ENCODE measurements around the gene CLBA1.

CLBA1 gene

DNA sequence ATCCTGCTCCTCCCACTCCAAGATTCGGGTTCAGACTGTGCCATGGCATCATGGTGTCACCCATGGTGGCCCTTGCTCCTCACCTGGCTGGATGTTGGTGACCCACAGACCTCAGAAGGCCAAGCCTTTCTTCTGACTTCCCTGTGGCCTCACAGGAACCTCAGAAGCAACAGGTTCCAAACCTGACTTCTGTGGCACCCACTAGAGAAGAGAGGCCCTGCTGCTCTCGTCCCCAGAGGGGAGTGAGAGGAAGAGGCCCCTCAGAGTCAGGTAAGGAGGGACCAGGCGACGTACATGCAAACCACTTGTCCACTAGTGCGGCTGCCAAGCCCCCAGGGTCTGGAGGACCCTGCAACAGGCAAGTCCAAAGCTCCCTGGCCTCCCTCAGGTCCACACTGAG lies 10.4 kb downstream of the CLBA1 start:
- Histone ChIP-seq H4K20me1 (ENCODE audit: control insufficient read depth, insufficient read depth, low read depth, low read length) (peaks cover 6% of the 10 kb centered on the region; the same call in 1 of the 2 replicates), H3K27me3 (ENCODE audit: control insufficient read depth, low read length) (no peaks in the 10 kb centered on the region), H3K4me1 (ENCODE audit: control insufficient read depth, low read length) (no peaks in the 10 kb centered on the region), H3K4me2 (ENCODE audit: low read length) (no peak overlapping the region), H3K9me3 (ENCODE audit: control insufficient read depth, insufficient read depth, low read length) (no peaks in the 10 kb centered on the region), H3F3A (ENCODE audit: control insufficient read depth, insufficient read depth) (0 out of 2 replicates have a peak, but pooled peaks cover 5% of the 10 kb centered on the region), H3K4me3 (ENCODE audit: low read length) (no peak overlapping the region), H3K9me2 (replicated peaks; ENCODE audit: control insufficient read depth, low read length) (no peaks in the 10 kb centered on the region), H3K27ac (ENCODE audit: low read depth, low read length) (no peak overlapping the region), H3K79me2 (ENCODE audit: control insufficient read depth, low read length) (no peaks in the 10 kb centered on the region), H3K36me3 (ENCODE audit: control insufficient read depth, low read length) (peaks cover 10% of the 10 kb centered on the region)
- TF ChIP-seq EZH2phosphoT487 (IDR thresholded peaks at IDR 0.05; ENCODE audit: borderline replicate concordance, low read length), result no peak
- no peak for TF ChIP-seq CTCF (IDR thresholded peaks at IDR 0.05; ENCODE audit: low read depth, low read length, poor library complexity, severe bottlenecking)

DNA sequence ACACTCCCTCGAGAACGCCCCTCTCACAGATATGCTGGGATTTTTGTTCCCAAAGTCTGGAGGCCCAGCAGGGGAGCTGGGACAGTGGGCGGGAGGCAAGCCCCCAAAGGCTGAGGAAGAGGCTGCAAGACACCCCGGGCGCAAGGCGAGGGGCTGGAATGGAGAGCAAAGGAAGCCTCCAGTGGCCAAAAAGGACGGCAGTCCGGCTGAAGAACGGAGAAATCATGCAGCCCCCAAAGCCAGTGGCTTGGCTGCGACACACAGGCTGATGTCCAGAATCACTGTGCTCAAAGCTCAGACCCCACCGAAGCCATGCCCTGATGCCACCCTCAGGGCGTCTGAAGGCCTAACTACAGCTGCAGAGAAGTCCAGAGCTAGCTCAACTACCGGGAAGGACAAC lies 10.9 kb downstream of the CLBA1 start:
- Histone ChIP-seq H3K9me3 (ENCODE audit: control insufficient read depth, insufficient read depth, low read length) (no peaks in the 10 kb centered on the region), H3F3A (ENCODE audit: control insufficient read depth, insufficient read depth) (0 out of 2 replicates have a peak, but pooled peaks cover 5% of the 10 kb centered on the region), H3K4me2 (ENCODE audit: low read length) (no peak overlapping the region), H3K9me2 (replicated peaks; ENCODE audit: control insufficient read depth, low read length) (no peaks in the 10 kb centered on the region), H3K36me3 (ENCODE audit: control insufficient read depth, low read length) (peaks cover 10% of the 10 kb centered on the region), H3K79me2 (ENCODE audit: control insufficient read depth, low read length) (no peaks in the 10 kb centered on the region), H3K27ac (ENCODE audit: low read depth, low read length) (no peak overlapping the region), H3K27me3 (ENCODE audit: control insufficient read depth, low read length) (no peaks in the 10 kb centered on the region), H4K20me1 (ENCODE audit: control insufficient read depth, insufficient read depth, low read depth, low read length) (peaks cover 6% of the 10 kb centered on the region; the same call in 1 of the 2 replicates), H3K4me1 (ENCODE audit: control insufficient read depth, low read length) (no peaks in the 10 kb centered on the region), H3K4me3 (ENCODE audit: low read length) (no peak overlapping the region)
- no peak for TF ChIP-seq CTCF (IDR thresholded peaks at IDR 0.05; ENCODE audit: low read depth, low read length, poor library complexity, severe bottlenecking)
- TF ChIP-seq EZH2phosphoT487 (IDR thresholded peaks at IDR 0.05; ENCODE audit: borderline replicate concordance, low read length), result no peak

DNA sequence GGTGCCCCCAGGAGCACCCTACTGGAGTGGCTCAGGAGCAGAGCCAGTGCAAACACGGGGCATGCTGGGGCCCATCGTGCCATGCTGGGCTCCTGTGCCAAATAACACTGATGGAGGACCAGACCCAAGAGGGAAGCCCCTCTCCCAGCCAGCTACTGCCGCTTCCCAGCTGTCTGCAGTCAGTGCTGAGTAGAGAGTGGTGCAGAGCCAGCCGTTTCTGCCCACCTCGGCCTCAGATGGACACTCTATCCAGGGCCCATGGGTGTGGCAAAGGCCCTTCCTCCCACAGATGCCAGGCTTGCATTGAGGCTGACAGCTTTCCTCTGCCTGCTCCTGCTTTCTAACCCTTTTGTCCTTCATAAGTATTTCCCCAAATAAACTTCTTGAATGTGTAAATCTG lies 13.2 kb downstream of the CLBA1 start:
- TF ChIP-seq EZH2phosphoT487 (IDR thresholded peaks at IDR 0.05; ENCODE audit: borderline replicate concordance, low read length) (no peak), CTCF (IDR thresholded peaks at IDR 0.05; ENCODE audit: low read depth, low read length, poor library complexity, severe bottlenecking) (no peak)
- Histone ChIP-seq H3K9me2 (replicated peaks; ENCODE audit: control insufficient read depth, low read length) (no peaks in the 10 kb centered on the region), H3F3A (ENCODE audit: control insufficient read depth, insufficient read depth) (0 out of 2 replicates have a peak, but pooled peaks cover 5% of the 10 kb centered on the region), H3K27me3 (ENCODE audit: control insufficient read depth, low read length) (no peaks in the 10 kb centered on the region), H3K4me2 (ENCODE audit: low read length) (no peak overlapping the region), H3K27ac (ENCODE audit: low read depth, low read length) (no peak overlapping the region), H3K4me1 (ENCODE audit: control insufficient read depth, low read length) (no peaks in the 10 kb centered on the region), H3K4me3 (ENCODE audit: low read length) (no peak overlapping the region), H4K20me1 (ENCODE audit: control insufficient read depth, insufficient read depth, low read depth, low read length) (peaks cover 6% of the 10 kb centered on the region; the same call in 1 of the 2 replicates), H3K79me2 (ENCODE audit: control insufficient read depth, low read length) (no peaks in the 10 kb centered on the region), H3K9me3 (ENCODE audit: control insufficient read depth, insufficient read depth, low read length) (no peaks in the 10 kb centered on the region), H3K36me3 (ENCODE audit: control insufficient read depth, low read length) (peaks cover 10% of the 10 kb centered on the region)

Data from DOHH2 (cell line).